Measurements from ENCODE around the gene NUFIP1. TPM values are rescaled to one million over a fixed set of nuclear protein-coding genes. Genes with fewer than 3 reads are reported as not detected.
A peak's percentile ranks its signal among the peaks of the same experiment; 100 is the strongest.
"Not testable (repeated sequence)": the region's sequence is repeated elsewhere in the genome, so short reads cannot be mapped to it uniquely, and the experiment has no call there.

NUFIP1 gene
- polyA plus RNA-seq, 4 donors, result 1.3 to 8.2 (median 2.1) TPM

DNA sequence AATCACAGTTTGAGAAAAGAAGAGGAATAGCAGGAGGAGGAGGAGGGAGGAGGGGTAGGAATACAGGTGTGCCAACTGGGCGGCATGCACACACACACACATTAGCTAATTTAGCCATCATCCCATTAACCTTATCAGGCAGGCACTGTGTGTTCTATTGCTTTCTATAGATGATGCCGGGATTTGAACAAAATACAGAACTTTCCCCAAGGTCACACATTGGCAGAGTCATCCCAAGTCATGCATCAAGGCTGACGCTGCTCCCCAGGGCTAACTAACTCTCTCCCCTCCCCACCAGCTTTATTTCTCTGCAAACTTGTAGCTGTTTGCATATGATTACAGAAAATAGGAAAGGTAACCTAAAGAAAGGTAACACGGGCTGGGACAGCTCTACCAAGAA, 83.0 kb downstream of the NUFIP1 start:
- H3K36me3 ChIP-seq (ENCODE audit: control insufficient read depth in 3 of 3, insufficient read depth in 2 of 3, low read depth in 1 of 3, low read length in 3 of 3), result no peaks in the 10 kb centered on the region
- H3K4me3 ChIP-seq (ENCODE audit: low read depth in 1 of 3, low read length in 3 of 3), result no peak overlapping the region
- H3K9me3 ChIP-seq (ENCODE audit: control insufficient read depth in 2 of 2, insufficient read depth in 1 of 2, low read depth in 1 of 2, low read length in 1 of 2), result peaks cover 0 to 3% of the 10 kb centered on the region in 2 donors
- 25 to 56% (median 47%) methylated on average over 4 of the region's 4 CpGs for WGBS, 3 donors
- H3K27me3 ChIP-seq (ENCODE audit: control insufficient read depth in 3 of 3, insufficient read depth in 3 of 3, low read length in 3 of 3), result no peaks in the 10 kb centered on the region
- peaks cover 0 to 6% (median 0%) of the 10 kb centered on the region in 3 donors for H3K4me1 ChIP-seq (ENCODE audit: control insufficient read depth in 3 of 3, insufficient read depth in 2 of 3, low read depth in 1 of 3, low read length in 2 of 3)
- FAIRE-seq (no peak), DNase-seq (no peak)
- peak overlapping the region in 1 of 3 donors; percentile 35 for H3K27ac ChIP-seq (ENCODE audit: low read depth in 1 of 3, low read length in 2 of 3)

DNA sequence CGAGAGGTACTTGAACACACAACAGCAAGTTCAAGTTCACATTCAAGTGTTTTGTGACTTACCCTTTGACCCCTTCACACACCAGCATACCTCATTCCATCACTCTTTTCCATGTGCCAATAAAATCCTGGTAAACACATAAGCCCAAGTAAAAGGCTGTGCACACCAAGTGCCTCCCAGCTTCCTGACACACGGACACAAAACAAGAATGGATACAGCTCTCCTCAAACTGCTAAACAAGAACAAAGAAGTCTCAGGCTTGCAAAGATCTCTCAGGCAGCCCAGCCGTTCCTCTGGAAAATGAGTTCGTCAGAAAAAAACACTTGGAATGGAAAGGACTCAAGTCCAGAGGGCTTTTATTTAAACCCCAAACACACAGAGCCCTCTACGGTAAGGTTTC, 83.7 kb downstream of the NUFIP1 start:
- DNase-seq (no peak), FAIRE-seq (no peak)
- no peaks in the 10 kb centered on the region for H3K36me3 ChIP-seq (ENCODE audit: control insufficient read depth in 3 of 3, insufficient read depth in 2 of 3, low read depth in 1 of 3, low read length in 3 of 3)
- peaks cover 0 to 6% (median 0%) of the 10 kb centered on the region in 3 donors for H3K4me1 ChIP-seq (ENCODE audit: control insufficient read depth in 3 of 3, insufficient read depth in 2 of 3, low read depth in 1 of 3, low read length in 2 of 3)
- H3K27ac ChIP-seq (ENCODE audit: low read depth in 1 of 3, low read length in 2 of 3), result peak overlapping the region in 2 of 3 donors; percentile 19 to 48
- H3K27me3 ChIP-seq (ENCODE audit: control insufficient read depth in 3 of 3, insufficient read depth in 3 of 3, low read length in 3 of 3), result no peaks in the 10 kb centered on the region
- no peaks in the 10 kb centered on the region for H3K9me3 ChIP-seq (ENCODE audit: control insufficient read depth in 2 of 2, insufficient read depth in 1 of 2, low read depth in 1 of 2, low read length in 1 of 2)
- whole genome bisulfite sequencing, 3 donors, result 65 to 77% (median 71%) methylated on average over 5 of the region's 5 CpGs
- no peak overlapping the region for H3K4me3 ChIP-seq (ENCODE audit: low read depth in 1 of 3, low read length in 3 of 3)

DNA sequence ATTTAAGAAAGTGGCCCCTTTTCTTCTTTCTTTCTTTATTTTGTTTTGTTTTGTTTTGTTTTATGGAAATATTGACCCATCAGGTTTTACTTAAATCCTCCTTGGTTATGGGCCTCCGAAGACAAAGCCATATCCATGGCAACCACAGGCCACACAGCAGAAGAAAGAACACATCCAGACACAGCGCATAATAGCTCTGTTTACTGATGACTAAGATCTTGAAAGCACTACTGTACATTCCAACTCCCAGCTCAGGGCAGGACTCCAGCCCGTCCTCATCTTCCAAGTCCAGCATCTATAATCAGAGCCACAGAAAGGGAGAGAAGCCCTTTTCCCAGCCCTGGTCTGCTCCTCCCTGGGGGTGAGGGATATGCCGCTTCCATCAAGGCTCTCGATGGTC, 84.3 kb downstream of the NUFIP1 start:
- H3K4me3 ChIP-seq (ENCODE audit: low read depth in 1 of 3, low read length in 3 of 3), result no peak overlapping the region
- H3K36me3 ChIP-seq (ENCODE audit: control insufficient read depth in 3 of 3, insufficient read depth in 2 of 3, low read depth in 1 of 3, low read length in 3 of 3), result no peaks in the 10 kb centered on the region
- FAIRE-seq (no peak), DNase-seq (peak in 1 of 2 donors; percentile 44)
- no peaks in the 10 kb centered on the region for H3K27me3 ChIP-seq (ENCODE audit: control insufficient read depth in 3 of 3, insufficient read depth in 3 of 3, low read length in 3 of 3)
- H3K9me3 ChIP-seq (ENCODE audit: control insufficient read depth in 2 of 2, insufficient read depth in 1 of 2, low read depth in 1 of 2, low read length in 1 of 2), result no peaks in the 10 kb centered on the region
- 62 to 86% (median 79%) methylated on average over 5 of the region's 5 CpGs for WGBS, 3 donors
- H3K4me1 ChIP-seq (ENCODE audit: control insufficient read depth in 3 of 3, insufficient read depth in 2 of 3, low read depth in 1 of 3, low read length in 2 of 3), result peaks cover 0 to 10% (median 0%) of the 10 kb centered on the region in 3 donors
- H3K27ac ChIP-seq (ENCODE audit: low read depth in 1 of 3, low read length in 2 of 3), result peak overlapping the region in 2 of 3 donors; percentile 69 to 75

DNA sequence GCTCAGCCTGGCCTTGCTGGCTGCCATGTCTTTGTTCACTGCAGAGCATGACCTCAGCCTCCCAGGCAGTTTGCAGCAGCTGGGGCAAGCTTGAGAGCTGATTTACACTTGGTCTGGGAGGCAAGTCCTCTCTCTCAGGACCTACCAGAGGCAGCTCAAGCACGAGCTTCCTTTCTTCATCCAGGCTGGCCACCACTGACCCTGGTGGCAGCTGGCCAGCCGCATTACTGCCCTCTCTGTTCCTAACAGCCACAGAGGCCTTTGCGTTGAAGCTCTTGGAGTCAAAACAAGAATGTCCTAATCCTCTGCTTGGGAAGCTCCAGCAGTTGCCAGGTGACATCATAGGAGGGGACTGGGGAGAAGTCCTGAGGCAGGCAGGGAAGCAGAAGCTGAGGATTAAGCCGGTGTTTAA, 85.7 kb downstream of the NUFIP1 start:
- peaks cover 0 to 10% (median 0%) of the 10 kb centered on the region in 3 donors for H3K4me1 ChIP-seq (ENCODE audit: control insufficient read depth in 3 of 3, insufficient read depth in 2 of 3, low read depth in 1 of 3, low read length in 2 of 3)
- FAIRE-seq (no peak), DNase-seq (peak; percentile 15 to 42)
- no peaks in the 10 kb centered on the region for H3K27me3 ChIP-seq (ENCODE audit: control insufficient read depth in 3 of 3, insufficient read depth in 3 of 3, low read length in 3 of 3)
- H3K4me3 ChIP-seq (ENCODE audit: low read depth in 1 of 3, low read length in 3 of 3), result no peak overlapping the region
- H3K27ac ChIP-seq (ENCODE audit: low read depth in 1 of 3, low read length in 2 of 3), result peak overlapping the region in 2 of 3 donors; percentile 69 to 75
- 54 to 80% (median 74%) methylated on average over 4 of the region's 4 CpGs for WGBS, 3 donors
- H3K36me3 ChIP-seq (ENCODE audit: control insufficient read depth in 3 of 3, insufficient read depth in 2 of 3, low read depth in 1 of 3, low read length in 3 of 3), result no peaks in the 10 kb centered on the region
- no peaks in the 10 kb centered on the region for H3K9me3 ChIP-seq (ENCODE audit: control insufficient read depth in 2 of 2, insufficient read depth in 1 of 2, low read depth in 1 of 2, low read length in 1 of 2)

DNA sequence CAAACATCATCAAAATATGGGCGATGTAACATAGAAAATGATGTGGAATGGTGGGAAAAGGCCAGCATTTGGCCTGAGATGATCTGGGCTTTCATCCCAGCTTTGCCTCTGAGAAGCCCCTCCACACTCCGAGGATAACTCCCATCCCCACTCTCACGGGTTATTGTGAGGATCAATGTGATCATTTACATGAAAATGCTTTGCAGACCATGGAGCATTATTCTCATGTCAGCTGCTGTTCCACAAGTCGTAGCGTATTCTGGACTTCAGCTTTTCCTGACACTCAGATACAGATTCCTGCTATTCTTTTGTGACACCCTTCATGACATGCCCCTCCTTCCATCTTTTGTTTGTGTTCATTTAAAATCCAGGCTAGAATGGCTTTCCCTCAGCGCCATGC, 86.5 kb downstream of the NUFIP1 start:
- Histone ChIP-seq H3K36me3 (ENCODE audit: control insufficient read depth in 3 of 3, insufficient read depth in 2 of 3, low read depth in 1 of 3, low read length in 3 of 3) (no peaks in the 10 kb centered on the region), H3K4me3 (ENCODE audit: low read depth in 1 of 3, low read length in 3 of 3) (no peak overlapping the region), H3K9me3 (ENCODE audit: control insufficient read depth in 2 of 2, insufficient read depth in 1 of 2, low read depth in 1 of 2, low read length in 1 of 2) (no peaks in the 10 kb centered on the region), H3K27me3 (ENCODE audit: control insufficient read depth in 3 of 3, insufficient read depth in 3 of 3, low read length in 3 of 3) (no peaks in the 10 kb centered on the region), H3K27ac (ENCODE audit: low read depth in 1 of 3, low read length in 2 of 3) (peak overlapping the region in 2 of 3 donors; percentile 69 to 75), H3K4me1 (ENCODE audit: control insufficient read depth in 3 of 3, insufficient read depth in 2 of 3, low read depth in 1 of 3, low read length in 2 of 3) (peaks cover 0 to 10% (median 0%) of the 10 kb centered on the region in 3 donors)
- DNase-seq (no peak), FAIRE-seq (no peak)
- WGBS, 3 donors, result 83 to 96% (median 95%) methylated on average over 6 of the region's 6 CpGs

DNA sequence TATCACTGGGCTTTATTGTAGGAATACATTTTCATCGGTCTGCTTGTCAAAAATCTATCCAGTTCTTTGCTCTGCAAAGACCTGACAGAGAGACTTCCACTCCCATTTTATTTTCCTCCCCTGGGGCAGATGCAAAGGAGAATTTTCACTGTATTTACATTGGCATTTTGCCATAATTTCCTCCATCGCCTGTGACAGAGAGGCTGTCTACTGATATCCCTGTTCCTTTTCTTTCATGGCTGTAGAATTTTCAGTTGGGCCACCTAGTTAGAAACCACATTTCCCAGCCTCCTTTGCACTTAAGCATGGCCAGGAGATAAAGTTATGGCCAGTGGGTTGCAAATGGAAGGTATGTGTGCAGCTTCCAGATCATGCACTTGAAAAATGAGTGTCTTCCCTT, 89.3 kb downstream of the NUFIP1 start:
- DNase-seq (peak; percentile 45 to 58), FAIRE-seq (no peak)
- H3K27me3 ChIP-seq (ENCODE audit: control insufficient read depth in 3 of 3, insufficient read depth in 3 of 3, low read length in 3 of 3), result no peaks in the 10 kb centered on the region
- WGBS, 3 donors, result 29 to 51% (median 38%) methylated on average over 2 of the region's 2 CpGs
- H3K27ac ChIP-seq (ENCODE audit: low read depth in 1 of 3, low read length in 2 of 3), result no peak overlapping the region
- H3K4me1 ChIP-seq (ENCODE audit: control insufficient read depth in 3 of 3, insufficient read depth in 2 of 3, low read depth in 1 of 3, low read length in 2 of 3), result peaks cover 0 to 6% (median 0%) of the 10 kb centered on the region in 3 donors
- no peak overlapping the region for H3K4me3 ChIP-seq (ENCODE audit: low read depth in 1 of 3, low read length in 3 of 3)
- H3K9me3 ChIP-seq (ENCODE audit: control insufficient read depth in 2 of 2, insufficient read depth in 1 of 2, low read depth in 1 of 2, low read length in 1 of 2), result no peaks in the 10 kb centered on the region
- no peaks in the 10 kb centered on the region for H3K36me3 ChIP-seq (ENCODE audit: control insufficient read depth in 3 of 3, insufficient read depth in 2 of 3, low read depth in 1 of 3, low read length in 3 of 3)

DNA sequence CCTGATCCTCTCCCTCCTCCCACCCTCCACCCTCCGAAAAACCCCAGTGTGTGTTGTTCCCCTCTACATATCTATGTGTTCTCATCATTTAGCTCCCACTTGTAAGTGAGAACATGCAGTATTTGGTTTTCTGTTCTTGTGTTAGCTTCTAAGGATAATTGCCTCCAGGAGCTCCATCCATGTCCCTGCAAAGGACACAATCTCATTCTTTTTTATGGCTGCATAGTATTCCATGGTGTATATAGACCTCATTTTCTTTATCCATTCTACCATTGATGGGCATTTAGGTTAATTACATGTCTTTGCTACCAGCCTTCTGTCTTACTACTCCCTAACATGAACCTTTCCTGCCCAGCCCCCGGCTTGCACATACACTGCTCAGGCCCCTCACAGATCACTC, 91.0 kb downstream of the NUFIP1 start:
- not testable (repeated sequence) for FAIRE-seq; H3K36me3 ChIP-seq (ENCODE audit: control insufficient read depth in 3 of 3, insufficient read depth in 2 of 3, low read depth in 1 of 3, low read length in 3 of 3); H3K27ac ChIP-seq (ENCODE audit: low read depth in 1 of 3, low read length in 2 of 3); H3K4me3 ChIP-seq (ENCODE audit: low read depth in 1 of 3, low read length in 3 of 3); H3K9me3 ChIP-seq (ENCODE audit: control insufficient read depth in 2 of 2, insufficient read depth in 1 of 2, low read depth in 1 of 2, low read length in 1 of 2); DNase-seq; H3K27me3 ChIP-seq (ENCODE audit: control insufficient read depth in 3 of 3, insufficient read depth in 3 of 3, low read length in 3 of 3)
- 85 to 95% (median 92%) methylated on average over 2 of the region's 2 CpGs for WGBS, 3 donors
- peaks cover 0 to 16% (median 4%) of the 10 kb centered on the region in 3 donors for H3K4me1 ChIP-seq (ENCODE audit: control insufficient read depth in 3 of 3, insufficient read depth in 2 of 3, low read depth in 1 of 3, low read length in 2 of 3)

DNA sequence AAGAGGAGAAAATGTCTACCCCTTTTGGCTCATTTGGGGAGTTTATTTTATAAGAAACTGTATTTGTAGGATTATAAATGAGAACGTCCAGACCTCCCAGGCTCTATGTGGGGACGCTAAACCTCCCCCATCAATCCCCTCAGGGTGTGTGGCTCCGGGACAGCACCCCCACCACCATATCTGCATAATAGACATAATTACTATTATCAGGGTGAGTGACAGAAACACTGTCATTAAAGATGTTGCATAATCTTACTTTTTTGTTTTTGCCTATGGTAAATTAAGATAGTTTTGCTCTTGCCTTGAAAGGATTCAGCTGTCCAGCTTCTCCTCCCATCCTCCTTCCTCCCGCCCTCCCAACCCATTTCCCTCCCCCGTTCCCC, 93.3 kb downstream of the NUFIP1 start:
- no peak for DNase-seq
- Histone ChIP-seq H3K4me1 (ENCODE audit: control insufficient read depth in 3 of 3, insufficient read depth in 2 of 3, low read depth in 1 of 3, low read length in 2 of 3) (peaks cover 0 to 20% (median 8%) of the 10 kb centered on the region in 3 donors), H3K9me3 (ENCODE audit: control insufficient read depth in 2 of 2, insufficient read depth in 1 of 2, low read depth in 1 of 2, low read length in 1 of 2) (no peaks in the 10 kb centered on the region), H3K36me3 (ENCODE audit: control insufficient read depth in 3 of 3, insufficient read depth in 2 of 3, low read depth in 1 of 3, low read length in 3 of 3) (no peaks in the 10 kb centered on the region), H3K4me3 (ENCODE audit: low read depth in 1 of 3, low read length in 3 of 3) (no peak overlapping the region), H3K27ac (ENCODE audit: low read depth in 1 of 3, low read length in 2 of 3) (peak overlapping the region in 1 of 3 donors; percentile 8), H3K27me3 (ENCODE audit: control insufficient read depth in 3 of 3, insufficient read depth in 3 of 3, low read length in 3 of 3) (no peaks in the 10 kb centered on the region)
- WGBS, 3 donors, result 63 to 74% (median 65%) methylated on average over 5 of the region's 5 CpGs
- FAIRE-seq, result no peak

Data from small intestine (tissue), 7 donors.